CD4-positive, CD25-positive, alpha-beta regulatory T cell (primary cell): ENCODE results near the gene CRKL. TPM values are rescaled to one million over a fixed set of nuclear protein-coding genes. Genes with fewer than 3 reads are reported as not detected.
A peak's percentile ranks its signal among the peaks of the same experiment; 100 is the strongest.
"Not testable (repeated sequence)": the region's sequence is repeated elsewhere in the genome, so short reads cannot be mapped to it uniquely, and the experiment has no call there.

Experiments
- ATAC-seq, 2 donors: fragments of 150-1000 bp; cut with Tn5 transposase; one replicate each; pipeline ENCODE4 v1.10.0; 2021; ENCODE audit warnings: low read depth in 2 of 2, moderate number of reproducible peaks in 2 of 2, moderate library complexity in 1 of 2
- DNase-seq, 3 donors: peaks; one replicate each; pipeline versions ENCODE4 v3.0.0 to v3.0.0-alpha.2; 2012 to 2022; ENCODE audit warnings: mixed read lengths in 1 of 3
- H3K27ac ChIP-seq: one replicate; pipeline ENCODE4 v1.7.0; 2013; ENCODE audit warnings: mild to moderate bottlenecking, low read length; ENCODE audit not compliant: insufficient read depth, poor library complexity, severe bottlenecking
- H3K27me3 ChIP-seq: one replicate; pipeline ENCODE4 v1.7.0; 2013; ENCODE audit warnings: low read length; ENCODE audit not compliant: control insufficient read depth, insufficient read depth
- H3K36me3 ChIP-seq: one replicate; pipeline ENCODE4 v1.7.0; 2013; ENCODE audit warnings: mild to moderate bottlenecking, low read length, moderate library complexity; ENCODE audit not compliant: control insufficient read depth, insufficient read depth
- H3K4me1 ChIP-seq: 2 replicates; pipeline ENCODE4 v1.7.0; 2013; ENCODE audit warnings: mild to moderate bottlenecking, low read length; ENCODE audit not compliant: insufficient read depth, control insufficient read depth, poor library complexity, severe bottlenecking
- H3K4me3 ChIP-seq: one replicate; pipeline ENCODE4 v1.7.0; 2013; ENCODE audit warnings: low read depth, mild to moderate bottlenecking, low read length, moderate library complexity
- H3K9me3 ChIP-seq, 2 experiments: 1 replicate in 1 of 2; 2 replicates in 1 of 2; pipeline ENCODE4 v1.7.0; 2013; ENCODE audit warnings: low read length in 2 of 2, mild to moderate bottlenecking in 1 of 2, moderate library complexity in 1 of 2; ENCODE audit not compliant: control insufficient read depth in 2 of 2
- H3K27ac Mint-ChIP-seq, 3 donors: one replicate each; pipeline ENCODE4 v1.8.0; 2020 to 2022; ENCODE audit warnings: mild to moderate bottlenecking in 3 of 3, mixed read lengths in 3 of 3, moderate library complexity in 2 of 3
- H3K27me3 Mint-ChIP-seq: one replicate; pipeline ENCODE4 v1.8.0; 2022; ENCODE audit warnings: mild to moderate bottlenecking, mixed read lengths
- H3K36me3 Mint-ChIP-seq: one replicate; pipeline ENCODE4 v1.8.0; 2020; ENCODE audit warnings: mixed read lengths
- H3K4me1 Mint-ChIP-seq, 4 donors: one replicate each; pipeline ENCODE4 v1.8.0; 2020 to 2022; ENCODE audit warnings: mixed read lengths in 4 of 4, mild to moderate bottlenecking in 1 of 4
- H3K4me3 Mint-ChIP-seq, 4 donors: one replicate each; pipeline ENCODE4 v1.8.0; 2020 to 2022; ENCODE audit warnings: mild to moderate bottlenecking in 4 of 4, mixed read lengths in 4 of 4, moderate library complexity in 3 of 4
- H3K9me3 Mint-ChIP-seq, 7 donors: one replicate each; pipeline ENCODE4 v1.8.0; 2020 to 2022; ENCODE audit warnings: mixed read lengths in 7 of 7, mild to moderate bottlenecking in 3 of 7, moderate library complexity in 2 of 7
- polyA plus RNA-seq, 4 donors: library from polyadenylated mRNA; unstranded; fragments of 300-500 nt; fragmentation: Illumina TruSeq; gene quantifications; one replicate each; pipeline ENCODE4 v1.2.3, GENCODE V29; 2021
- total RNA-seq: library from RNA; stranded (reverse); gene quantifications from one replicate; pipeline ENCODE4 v1.2.3, GENCODE V29; 2022

CRKL gene
- total and polyA plus RNA-seq, 5 donors from 2014 or later = 41.7 to 61.4 (median 53.1) TPM

DNA sequence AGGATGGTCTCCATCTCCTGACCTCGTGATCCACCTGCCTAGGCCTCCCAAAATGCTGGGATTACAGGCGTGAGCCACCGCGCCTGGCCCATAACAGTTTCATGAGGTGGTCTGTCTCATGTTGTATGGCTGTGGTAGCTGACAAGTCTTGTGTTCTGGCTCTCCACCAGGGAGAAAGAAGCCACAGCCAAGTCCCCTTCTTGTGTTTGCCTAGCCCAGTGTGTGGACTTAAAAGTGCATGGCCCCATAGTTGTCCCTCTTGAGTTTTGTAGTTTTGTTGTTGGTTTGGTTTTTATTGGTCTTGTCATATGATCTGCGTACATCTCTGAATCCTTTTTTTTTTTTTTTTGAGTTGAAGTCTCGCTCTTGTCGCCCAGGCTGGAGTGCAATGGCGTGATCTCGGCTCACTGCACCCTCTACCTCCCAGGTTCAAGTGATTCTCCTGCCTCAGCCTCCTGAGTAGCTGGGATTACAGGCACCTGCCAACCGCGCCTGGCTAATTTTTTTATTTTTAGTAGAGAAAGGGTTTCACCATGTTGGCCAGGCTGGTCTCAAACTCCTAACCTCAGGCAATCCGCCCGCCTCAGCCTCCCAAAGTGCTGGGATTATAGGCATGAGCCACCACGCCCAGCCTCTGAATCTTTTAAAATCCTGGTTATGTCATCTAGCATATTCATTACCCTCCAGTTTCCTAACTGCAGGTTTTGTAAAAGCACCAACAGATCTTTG is 22.4 kb downstream of the CRKL start:
- peaks cover 47 to 89% (median 66%) of the 10 kb centered on the region in 4 donors for H3K4me1 Mint-ChIP-seq
- H3K36me3 ChIP-seq = peaks cover 27% of the 10 kb centered on the region
- H3K27ac ChIP-seq, ATAC-seq, H3K27me3 Mint-ChIP-seq, H3K9me3 Mint-ChIP-seq, H3K4me3 ChIP-seq, DNase-seq, H3K27me3 ChIP-seq, H3K9me3 ChIP-seq: not testable (repeated sequence)
- H3K4me3 Mint-ChIP-seq = peak overlapping the region; percentile 43 to 66 (median 56)
- peaks cover 44% of the 10 kb centered on the region for H3K36me3 Mint-ChIP-seq
- peaks cover 63% of the 10 kb centered on the region for H3K4me1 ChIP-seq
- H3K27ac Mint-ChIP-seq = peak overlapping the region; percentile 5 to 83 (median 59)

DNA sequence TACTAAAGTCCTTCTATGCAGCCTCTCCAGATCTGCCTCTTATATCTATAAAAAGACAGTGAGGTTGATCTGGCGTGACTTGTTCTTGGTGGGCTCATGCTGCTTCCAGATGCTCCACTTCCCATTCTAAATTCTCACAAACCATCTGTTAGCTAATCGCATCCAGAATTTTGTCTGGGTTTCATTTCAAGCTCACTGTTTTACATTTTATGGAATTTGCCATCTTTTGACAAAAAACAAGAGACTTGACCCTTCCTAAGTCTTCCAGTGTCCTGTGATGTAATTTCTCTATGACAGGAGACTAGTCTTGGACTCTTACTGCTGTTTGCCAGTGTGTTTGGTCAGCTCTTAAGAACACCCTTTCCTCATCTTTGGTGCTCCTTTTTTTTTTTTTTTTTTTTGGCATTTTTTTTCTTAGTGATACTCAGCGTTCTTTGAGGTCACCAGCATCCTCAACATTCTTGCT is 23.0 kb downstream of the CRKL start:
- Histone ChIP-seq H3K9me3 (no peaks in the 10 kb centered on the region), H3K27me3 (no peaks in the 10 kb centered on the region), H3K4me1 (peaks cover 66% of the 10 kb centered on the region), H3K4me3 (no peak overlapping the region), H3K36me3 (peaks cover 24% of the 10 kb centered on the region), H3K27ac (no peak overlapping the region)
- Mint-ChIP-seq H3K4me1 (peaks cover 50 to 91% (median 67%) of the 10 kb centered on the region in 4 donors), H3K9me3 (no peaks in the 10 kb centered on the region), H3K27me3 (no peaks in the 10 kb centered on the region), H3K36me3 (peaks cover 40% of the 10 kb centered on the region), H3K4me3 (peak overlapping the region; percentile 23 to 67 (median 57)), H3K27ac (peak overlapping the region in 2 of 3 donors; percentile 4 to 75)
- no peak for ATAC-seq
- no peak for DNase-seq

GRCh38 chr22:20940904-20941385 is 23.7 kb downstream of the CRKL start:
- Mint-ChIP-seq H3K27ac (peak overlapping the region in 2 of 3 donors; percentile 4 to 75), H3K27me3 (no peaks in the 10 kb centered on the region), H3K36me3 (peaks cover 41% of the 10 kb centered on the region), H3K9me3 (no peaks in the 10 kb centered on the region), H3K4me1 (peaks cover 57 to 93% (median 70%) of the 10 kb centered on the region in 4 donors), H3K4me3 (peak overlapping the region; percentile 23 to 67 (median 50))
- Histone ChIP-seq H3K9me3 (no peaks in the 10 kb centered on the region), H3K4me3 (peak overlapping the region; percentile 16), H3K27me3 (no peaks in the 10 kb centered on the region), H3K4me1 (peaks cover 65% of the 10 kb centered on the region), H3K36me3 (peaks cover 19% of the 10 kb centered on the region), H3K27ac (no peak overlapping the region)
- no peak for ATAC-seq
- no peak for DNase-seq

- not testable (repeated sequence) for H3K27me3 ChIP-seq, H3K9me3 Mint-ChIP-seq, H3K27ac ChIP-seq, H3K9me3 ChIP-seq, DNase-seq, ATAC-seq, H3K4me3 ChIP-seq, H3K27me3 Mint-ChIP-seq
- Mint-ChIP-seq H3K36me3 (peaks cover 40% of the 10 kb centered on the region), H3K4me3 (peak overlapping the region in 3 of 4 donors; percentile 41 to 70 (median 49)), H3K4me1 (peaks cover 62 to 87% (median 66%) of the 10 kb centered on the region in 4 donors), H3K27ac (peak overlapping the region; percentile 41 to 83 (median 82))
- Histone ChIP-seq H3K36me3 (peaks cover 18% of the 10 kb centered on the region), H3K4me1 (peaks cover 54% of the 10 kb centered on the region)
Measured at GRCh38 chr22:20942203-20942902, 25.1 kb downstream of the CRKL start.

- H3K27ac Mint-ChIP-seq = peak overlapping the region in 2 of 3 donors; percentile 13 to 26
Measured at GRCh38 chr22:20943104-20943933, 26.1 kb downstream of the CRKL start.

DNA sequence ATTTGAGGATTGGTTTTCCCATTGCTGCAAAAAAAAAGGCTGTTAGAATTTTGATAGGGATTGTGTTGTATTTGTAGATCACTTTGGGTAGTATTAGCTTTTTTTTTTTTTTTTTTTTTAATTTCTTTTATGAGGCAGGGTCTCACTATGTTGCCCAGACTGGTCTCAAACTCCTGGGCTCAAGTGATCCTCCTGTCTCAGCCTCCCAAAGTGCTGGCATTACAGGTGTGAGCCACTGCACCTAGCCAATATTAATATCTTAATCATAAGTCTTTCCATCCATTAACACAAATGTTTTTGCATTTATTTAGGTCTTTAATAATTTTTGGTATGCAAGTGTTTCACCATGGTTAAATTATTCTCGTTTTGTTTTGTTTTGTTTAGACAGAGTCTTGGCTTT is 26.8 kb downstream of the CRKL start:
- Mint-ChIP-seq H3K4me1 (peaks cover 55 to 83% (median 65%) of the 10 kb centered on the region in 4 donors), H3K27ac (peak overlapping the region in 2 of 3 donors; percentile 13 to 26), H3K27me3 (no peaks in the 10 kb centered on the region), H3K36me3 (peaks cover 28% of the 10 kb centered on the region), H3K4me3 (peak overlapping the region in 1 of 4 donors; percentile 70), H3K9me3 (no peaks in the 10 kb centered on the region)
- DNase-seq (no peak), ATAC-seq (no peak)
- Histone ChIP-seq H3K36me3 (peaks cover 14% of the 10 kb centered on the region), H3K27me3 (no peaks in the 10 kb centered on the region), H3K4me1 (peaks cover 38% of the 10 kb centered on the region), H3K27ac (no peak overlapping the region), H3K9me3 (no peaks in the 10 kb centered on the region), H3K4me3 (no peak overlapping the region)

More at GRCh38 chr22:20943104-20943933, 26.1 kb downstream of the CRKL start:
- Mint-ChIP-seq H3K9me3 (no peaks in the 10 kb centered on the region), H3K27me3 (no peaks in the 10 kb centered on the region), H3K4me1 (peaks cover 60 to 85% (median 66%) of the 10 kb centered on the region in 4 donors), H3K36me3 (peaks cover 33% of the 10 kb centered on the region), H3K4me3 (peak overlapping the region in 2 of 4 donors; percentile 5 to 70)
- H3K27ac ChIP-seq = no peak overlapping the region
- H3K36me3 ChIP-seq = peaks cover 13% of the 10 kb centered on the region
- H3K9me3 ChIP-seq = no peaks in the 10 kb centered on the region
- H3K4me1 ChIP-seq = peaks cover 44% of the 10 kb centered on the region
- DNase-seq (no peak), ATAC-seq (no peak)
- H3K4me3 ChIP-seq = no peak overlapping the region
- H3K27me3 ChIP-seq = no peaks in the 10 kb centered on the region

DNA sequence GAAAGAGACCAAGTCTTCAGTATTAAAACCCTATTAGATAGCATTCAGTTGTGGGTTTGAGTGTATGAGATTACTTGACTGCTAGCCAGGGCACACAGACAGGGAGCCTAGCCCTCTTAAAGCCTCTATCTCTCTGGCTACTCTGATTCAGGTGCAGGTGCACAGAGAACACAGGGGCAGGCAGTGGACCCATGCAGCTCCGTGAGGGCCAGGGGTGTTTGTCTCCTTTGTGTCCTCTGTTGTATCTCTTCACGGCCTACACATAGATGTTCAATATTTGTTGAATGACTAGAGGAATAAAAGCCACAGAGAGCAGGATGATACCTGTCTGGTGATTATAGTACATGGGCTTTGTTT is 28.3 kb downstream of the CRKL start:
- H3K27me3 ChIP-seq = no peaks in the 10 kb centered on the region
- H3K36me3 ChIP-seq = peaks cover 25% of the 10 kb centered on the region
- DNase-seq = no peak
- H3K4me1 Mint-ChIP-seq = peaks cover 47 to 79% (median 62%) of the 10 kb centered on the region in 4 donors
- no peaks in the 10 kb centered on the region for H3K27me3 Mint-ChIP-seq
- peak overlapping the region in 2 of 4 donors; percentile 19 to 26 for H3K4me3 Mint-ChIP-seq
- H3K27ac ChIP-seq = no peak overlapping the region
- H3K36me3 Mint-ChIP-seq = peaks cover 26% of the 10 kb centered on the region
- ATAC-seq = no peak
- no peak overlapping the region for H3K4me3 ChIP-seq
- H3K4me1 ChIP-seq = peaks cover 28% of the 10 kb centered on the region
- no peaks in the 10 kb centered on the region for H3K9me3 ChIP-seq
- H3K27ac Mint-ChIP-seq = peak overlapping the region; percentile 56 to 79 (median 60)
- H3K9me3 Mint-ChIP-seq = no peaks in the 10 kb centered on the region
